GM19025 (cell line): Measurements from ENCODE around the gene HEMGN.
"Not testable (repeated sequence)": the region's sequence is repeated elsewhere in the genome, so short reads cannot be mapped to it uniquely, and the experiment has no call there.

Source experiments
- ATAC-seq: cut with Tn5 transposase; IDR thresholded peaks from one replicate; pipeline ENCODE4 v1.9.1; 2021; ENCODE audit warnings: mild to moderate bottlenecking, low read depth, moderate library complexity; ENCODE audit not compliant: unreplicated experiment

Gene HEMGN

GRCh38 chr9:97966493-97966892, 28.5 kb upstream of the HEMGN start:
- no peak for ATAC-seq

- ATAC-seq = no peak
These were observed 26.9 kb upstream of the HEMGN start for GRCh38 chr9:97964901-97965300.

GRCh38 chr9:97963232-97963631, 25.3 kb upstream of the HEMGN start:
- ATAC-seq = no peak

- no peak for ATAC-seq
These were observed 24.6 kb upstream of the HEMGN start for GRCh38 chr9:97962575-97962974.

GRCh38 chr9:97962136-97962535, 24.2 kb upstream of the HEMGN start:
- no peak for ATAC-seq

- ATAC-seq = no peak
These were observed 23.4 kb upstream of the HEMGN start for GRCh38 chr9:97961361-97961760.

GRCh38 chr9:97960678-97961328, 22.8 kb upstream of the HEMGN start:
- ATAC-seq = not testable (repeated sequence)

GRCh38 chr9:97959585-97959984, 21.6 kb upstream of the HEMGN start:
- no peak for ATAC-seq

- no peak for ATAC-seq
These were observed 21.0 kb upstream of the HEMGN start for GRCh38 chr9:97958812-97959511.

- ATAC-seq = no peak
These were observed 18.4 kb upstream of the HEMGN start for GRCh38 chr9:97956331-97956730.

- ATAC-seq = peak; percentile 74
These were observed 16.6 kb upstream of the HEMGN start for GRCh38 chr9:97954550-97954989.

GRCh38 chr9:97950873-97951272, 12.9 kb upstream of the HEMGN start:
- ATAC-seq = not testable (repeated sequence)

- ATAC-seq = not testable (repeated sequence)
These were observed 9.1 kb upstream of the HEMGN start for GRCh38 chr9:97947094-97947493.

- not testable (repeated sequence) for ATAC-seq
These were observed 7.5 kb upstream of the HEMGN start for GRCh38 chr9:97945470-97945869.

- ATAC-seq = no peak
These were observed 6.6 kb upstream of the HEMGN start for GRCh38 chr9:97944612-97945011.

GRCh38 chr9:97943308-97943855, 5.4 kb upstream of the HEMGN start:
- ATAC-seq = no peak

GRCh38 chr9:97941323-97941722, 3.4 kb upstream of the HEMGN start:
- no peak for ATAC-seq

GRCh38 chr9:97940741-97941140, 2.8 kb upstream of the HEMGN start:
- ATAC-seq = no peak

GRCh38 chr9:97940233-97940632, 2.3 kb upstream of the HEMGN start:
- ATAC-seq = no peak

- ATAC-seq = no peak
These were observed 974 bp downstream of the HEMGN start for GRCh38 chr9:97936998-97937397.

- no peak for ATAC-seq
These were observed 2.7 kb downstream of the HEMGN start for GRCh38 chr9:97935276-97935675.
